Fibroblast of pulmonary artery (primary cell): ENCODE data around the gene BFSP2.

Source experiments
- DNase-seq: peaks from one replicate; pipeline ENCODE4 v3.0.0-alpha.2; 2010; ENCODE audit warnings: low read depth
- H3K4me3 ChIP-seq: replicated peaks from 2 replicates; pipeline ENCODE4 v1.5.1; 2011; ENCODE audit warnings: low read depth, mild to moderate bottlenecking, control low read depth, low read length, moderate library complexity
- TF ChIP-seq, protein P1 (sequence below): IDR thresholded peaks from 2 replicates; pipeline ENCODE4 v1.5.1; 2011; ENCODE audit warnings: mild to moderate bottlenecking, control low read depth, low read length, inconsistent platforms; ENCODE audit errors: missing control alignments

The BFSP2 gene

DNA sequence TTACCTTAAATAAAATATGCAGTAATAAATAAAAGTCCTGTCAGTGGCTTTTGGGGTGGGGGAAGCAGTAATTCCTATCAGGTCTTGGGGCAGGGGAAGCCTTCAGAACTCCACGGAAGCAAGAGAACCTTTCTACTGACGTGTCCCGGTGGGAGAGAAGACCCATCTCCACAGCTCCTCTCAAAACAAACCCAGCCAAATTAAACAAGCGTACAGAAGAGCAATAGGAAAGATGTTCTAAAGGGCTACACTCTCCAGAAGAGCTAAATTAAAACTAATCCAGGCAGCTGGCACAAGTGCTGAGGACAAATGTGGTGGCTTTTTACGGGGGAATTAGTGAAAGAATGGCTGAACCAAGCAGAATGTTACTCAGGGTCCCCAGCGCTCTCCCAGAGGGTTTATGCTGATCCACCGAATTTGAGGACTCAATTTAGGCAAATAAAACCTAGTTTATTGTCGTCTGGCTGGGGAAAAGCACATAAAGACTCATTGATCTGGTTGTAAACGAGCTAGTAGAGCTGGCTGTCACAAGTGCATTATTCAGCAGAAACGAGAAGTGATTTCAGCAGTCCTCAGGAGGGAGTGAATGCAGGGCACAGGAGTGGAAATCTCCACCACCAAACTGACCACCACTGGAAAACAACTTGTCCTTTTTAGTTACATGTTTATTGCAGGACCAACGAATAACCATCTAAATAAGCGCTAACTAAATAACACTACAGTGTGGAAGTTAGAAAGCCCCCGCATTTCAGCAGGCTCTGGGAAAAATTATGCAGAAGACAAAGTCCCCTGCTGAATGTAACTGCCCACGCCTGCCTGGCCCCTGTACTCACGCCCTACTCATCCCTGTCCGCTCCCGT is 13.5 kb downstream of the BFSP2 start:
- no peak overlapping the region for H3K4me3 ChIP-seq
- DNase-seq: peak; percentile 50
- TF ChIP-seq, protein P1, sequence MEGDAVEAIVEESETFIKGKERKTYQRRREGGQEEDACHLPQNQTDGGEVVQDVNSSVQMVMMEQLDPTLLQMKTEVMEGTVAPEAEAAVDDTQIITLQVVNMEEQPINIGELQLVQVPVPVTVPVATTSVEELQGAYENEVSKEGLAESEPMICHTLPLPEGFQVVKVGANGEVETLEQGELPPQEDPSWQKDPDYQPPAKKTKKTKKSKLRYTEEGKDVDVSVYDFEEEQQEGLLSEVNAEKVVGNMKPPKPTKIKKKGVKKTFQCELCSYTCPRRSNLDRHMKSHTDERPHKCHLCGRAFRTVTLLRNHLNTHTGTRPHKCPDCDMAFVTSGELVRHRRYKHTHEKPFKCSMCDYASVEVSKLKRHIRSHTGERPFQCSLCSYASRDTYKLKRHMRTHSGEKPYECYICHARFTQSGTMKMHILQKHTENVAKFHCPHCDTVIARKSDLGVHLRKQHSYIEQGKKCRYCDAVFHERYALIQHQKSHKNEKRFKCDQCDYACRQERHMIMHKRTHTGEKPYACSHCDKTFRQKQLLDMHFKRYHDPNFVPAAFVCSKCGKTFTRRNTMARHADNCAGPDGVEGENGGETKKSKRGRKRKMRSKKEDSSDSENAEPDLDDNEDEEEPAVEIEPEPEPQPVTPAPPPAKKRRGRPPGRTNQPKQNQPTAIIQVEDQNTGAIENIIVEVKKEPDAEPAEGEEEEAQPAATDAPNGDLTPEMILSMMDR: no peak

DNA sequence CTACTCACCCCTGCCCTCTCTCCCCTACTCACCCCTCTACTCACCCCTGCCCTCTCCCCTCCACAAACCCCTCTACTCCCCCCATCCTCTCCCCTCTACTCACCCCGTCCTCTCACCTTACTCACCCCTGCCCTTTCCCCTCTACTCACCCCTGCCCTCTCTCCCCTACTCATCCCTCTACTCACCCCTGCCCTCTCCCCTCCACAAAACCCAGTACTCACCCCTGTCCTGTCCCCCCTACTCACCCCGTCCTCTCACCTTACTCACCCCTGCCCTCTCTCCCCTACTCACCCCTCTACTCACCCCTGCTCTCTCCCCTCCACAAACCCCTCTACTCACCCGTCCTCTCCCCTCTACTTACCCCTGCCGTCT is 14.2 kb downstream of the BFSP2 start:
- DNase-seq: no peak
- H3K4me3 ChIP-seq: no peak overlapping the region
- TF ChIP-seq, protein P1: no peak

DNA sequence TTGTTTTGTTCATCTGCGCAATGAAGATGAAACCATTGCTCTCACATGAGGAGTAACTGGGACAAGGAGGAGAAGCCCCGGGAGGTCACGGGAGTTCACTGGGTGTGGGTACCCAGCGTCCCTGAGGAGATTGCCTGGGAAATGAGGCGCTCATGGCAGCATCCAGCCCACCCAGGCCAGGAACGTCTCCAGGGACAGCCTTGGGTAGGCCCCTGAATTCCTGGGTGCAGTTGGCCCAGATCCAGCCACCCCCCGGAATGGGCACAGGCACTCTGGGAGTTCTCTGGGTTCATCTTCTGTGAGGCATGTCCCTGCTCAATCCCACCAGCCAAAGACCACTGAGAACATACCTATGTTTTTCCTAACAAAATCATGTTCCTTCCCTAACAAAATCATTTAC is 18.5 kb downstream of the BFSP2 start:
- H3K4me3 ChIP-seq: no peak overlapping the region
- DNase-seq: no peak
- TF ChIP-seq, protein P1: no peak

DNA sequence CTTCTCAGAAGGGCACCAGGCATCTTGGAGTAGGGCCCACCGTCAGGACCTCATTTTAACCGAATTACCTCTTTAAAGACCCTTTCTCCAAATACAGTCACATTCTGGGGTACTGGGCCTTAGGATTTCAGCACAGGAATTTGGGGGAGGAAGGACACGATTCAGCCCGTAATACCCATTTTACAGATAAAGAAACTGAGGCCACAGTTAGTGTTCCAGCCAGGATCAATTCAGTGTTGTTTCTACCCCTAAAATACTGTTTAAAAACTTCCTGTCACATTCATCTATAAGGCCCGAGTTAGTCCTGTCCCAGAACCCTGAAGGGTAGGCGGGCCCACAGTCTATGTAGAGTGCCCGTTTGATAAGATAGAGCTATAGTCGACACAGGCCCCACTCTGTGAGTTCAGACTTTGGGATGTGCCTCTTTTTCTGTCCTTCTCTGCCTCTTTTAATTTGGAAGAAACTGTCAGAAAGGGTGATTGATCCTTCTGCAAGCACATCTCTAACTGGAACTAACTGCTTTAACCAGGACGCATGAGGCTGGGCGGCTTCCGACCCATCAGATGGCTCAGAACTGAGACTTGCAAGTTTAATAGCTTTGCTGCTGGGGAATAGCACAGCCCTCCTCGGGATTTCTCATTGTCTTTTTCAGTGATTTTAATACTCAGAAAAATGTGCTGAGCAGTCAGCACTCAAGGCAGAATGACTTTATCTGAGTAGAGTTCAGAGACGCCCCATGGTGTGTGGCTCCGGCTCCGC is 19.5 kb downstream of the BFSP2 start:
- H3K4me3 ChIP-seq: no peak overlapping the region
- DNase-seq: no peak
- TF ChIP-seq, protein P1: no peak

DNA sequence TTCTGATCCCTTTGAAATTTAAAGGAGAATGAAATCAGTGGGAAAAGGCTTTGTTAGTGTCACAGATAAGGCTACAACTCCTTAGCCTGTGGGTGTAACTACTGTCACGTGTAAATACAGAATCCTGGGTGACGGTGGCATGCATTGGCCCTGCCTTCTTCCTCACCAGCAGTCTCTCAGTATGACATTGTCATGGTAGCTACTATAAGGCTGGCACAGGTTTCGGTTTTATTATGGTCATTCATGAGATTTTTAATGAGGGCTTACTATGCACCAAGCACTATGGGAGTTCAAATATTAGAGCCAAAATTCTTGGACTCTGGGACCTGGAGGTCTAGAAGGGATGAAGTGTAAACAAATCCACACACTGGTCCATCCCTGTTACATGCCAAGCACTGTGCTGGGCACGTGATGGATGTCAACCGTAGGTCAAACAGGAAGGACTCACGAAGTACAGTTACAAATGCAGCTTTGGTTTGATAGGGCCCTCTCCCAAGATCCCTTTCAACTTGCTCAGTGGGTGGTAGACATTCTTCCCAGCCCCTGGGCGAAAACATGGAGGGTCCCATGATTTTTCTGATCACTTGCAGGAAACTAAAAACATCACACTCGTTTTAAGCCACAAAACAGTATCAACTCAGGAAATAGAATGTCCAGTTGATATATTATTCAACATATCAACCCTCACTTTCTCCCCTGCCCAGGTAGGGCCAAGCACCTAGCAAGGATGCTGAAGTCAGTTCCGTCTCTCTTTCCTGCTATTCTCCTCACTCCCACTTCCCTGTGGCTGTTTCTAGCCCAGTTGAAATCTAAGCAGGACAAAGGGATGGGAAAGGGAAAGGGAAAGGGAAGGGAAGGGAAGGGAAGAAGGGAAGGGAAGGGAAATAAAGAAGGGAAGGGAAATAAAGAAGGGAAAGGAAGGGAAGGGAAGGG is 25.3 kb downstream of the BFSP2 start:
- H3K4me3 ChIP-seq: no peak overlapping the region
- DNase-seq: no peak
- TF ChIP-seq, protein P1: no peak

DNA sequence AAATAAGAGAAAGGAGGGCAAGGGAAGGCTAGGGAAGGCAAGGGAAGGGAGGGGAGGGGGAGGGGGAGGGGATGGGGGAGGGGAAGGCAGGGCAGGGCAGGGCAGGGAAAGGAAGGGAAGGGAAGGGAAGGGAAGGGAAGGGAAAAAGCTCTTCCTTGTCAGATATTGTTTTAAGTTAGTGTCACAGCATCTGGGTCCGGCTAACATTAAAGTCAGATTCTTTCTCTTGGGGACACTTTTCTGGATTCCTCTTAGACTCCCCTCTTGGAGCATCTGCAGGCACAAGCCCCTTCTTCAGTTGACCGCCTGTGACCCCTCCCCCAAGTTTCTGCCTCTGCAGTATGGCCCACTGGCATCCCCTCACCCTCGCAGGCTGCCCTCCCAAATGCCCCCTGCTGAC is 26.0 kb downstream of the BFSP2 start:
- TF ChIP-seq, protein P1: no peak
- H3K4me3 ChIP-seq: no peak overlapping the region
- no peak for DNase-seq
